Mesendoderm (in vitro differentiated cells): Measurements from ENCODE around the gene ATG101.

ENCODE experiments used
- DNase-seq: peaks from one replicate; pipeline ENCODE4 v3.0.0; 2013
- H2AK5ac ChIP-seq: 2 replicates; pipeline ENCODE4 v1.6.1; 2013; ENCODE audit warnings: low read length, inconsistent platforms
- H2BK120ac ChIP-seq: 2 replicates; pipeline ENCODE4 v1.6.1; 2013; ENCODE audit warnings: low read depth, mild to moderate bottlenecking, low read length, moderate library complexity, mixed read lengths
- H2BK15ac ChIP-seq: replicated peaks from 2 replicates; pipeline ENCODE4 v1.6.1; 2013; ENCODE audit warnings: low read depth, mild to moderate bottlenecking, moderate library complexity
- H2BK5ac ChIP-seq: 2 replicates; pipeline ENCODE4 v1.6.1; 2013; ENCODE audit warnings: low read length, inconsistent platforms
- H3K18ac ChIP-seq: 2 replicates; pipeline ENCODE4 v1.6.1; 2013; ENCODE audit warnings: mild to moderate bottlenecking, low read length, mixed read lengths
- H3K23ac ChIP-seq: one replicate; pipeline ENCODE4 v1.6.1; 2013; ENCODE audit warnings: low read length
- H3K27ac ChIP-seq: 2 replicates; pipeline ENCODE4 v1.5.1; 2013; ENCODE audit warnings: low read depth, mild to moderate bottlenecking, inconsistent platforms, low read length, moderate library complexity
- H3K27me3 ChIP-seq: 2 replicates; pipeline ENCODE4 v1.6.1; 2013; ENCODE audit warnings: low read length, control low read depth, mild to moderate bottlenecking, inconsistent platforms; ENCODE audit not compliant: insufficient read depth, poor library complexity
- H3K36me3 ChIP-seq: 2 replicates; pipeline ENCODE4 v1.6.1; 2013; ENCODE audit warnings: low read length, inconsistent platforms; ENCODE audit not compliant: control insufficient read depth, insufficient read depth
- H3K4ac ChIP-seq: one replicate; pipeline ENCODE4 v1.6.1; 2013; ENCODE audit warnings: low read depth, mild to moderate bottlenecking, low read length, moderate library complexity
- H3K4me1 ChIP-seq: 2 replicates; pipeline ENCODE4 v1.6.1; 2013; ENCODE audit warnings: low read depth, low read length, inconsistent platforms; ENCODE audit not compliant: control insufficient read depth
- H3K4me2 ChIP-seq: 2 replicates; pipeline ENCODE4 v1.6.1; 2013; ENCODE audit warnings: low read length
- H3K4me3 ChIP-seq: 2 replicates; pipeline ENCODE4 v1.5.1; 2013; ENCODE audit warnings: mild to moderate bottlenecking, low read length
- H3K56ac ChIP-seq: one replicate; pipeline ENCODE4 v1.6.1; 2013; ENCODE audit warnings: low read length
- H3K79me1 ChIP-seq: 2 replicates; pipeline ENCODE4 v1.6.1; 2013; ENCODE audit warnings: low read length, inconsistent platforms
- H3K79me2 ChIP-seq: 2 replicates; pipeline ENCODE4 v1.6.1; 2013; ENCODE audit warnings: mild to moderate bottlenecking, low read length; ENCODE audit not compliant: control insufficient read depth, insufficient read depth
- H3K9ac ChIP-seq: 2 replicates; pipeline ENCODE4 v1.6.1; 2013; ENCODE audit warnings: low read length, inconsistent platforms
- H4K5ac ChIP-seq: one replicate; pipeline ENCODE4 v1.6.1; 2013; ENCODE audit warnings: low read length
- H4K8ac ChIP-seq: one replicate; pipeline ENCODE4 v1.6.1; 2013; ENCODE audit warnings: low read depth, mild to moderate bottlenecking, control low read depth, low read length, moderate library complexity
- WGBS: extraction: QIAGEN DNeasy Blood & Tissue Kit; methylation state at CpG from one replicate; pipeline ENCODE4 v1.1.7; 2013; ENCODE audit warnings: low lambda C conversion rate, missing lambda C conversion rate; ENCODE audit not compliant: insufficient coverage; ENCODE audit errors: extremely low coverage; 5-methylcytosine and 5-hydroxymethylcytosine counted together

ATG101 gene

GRCh38 chr12:52086944-52087835, 17.4 kb downstream of the ATG101 start:
- no peak overlapping the region for H2BK120ac ChIP-seq
- H3K36me3 ChIP-seq: no peaks in the 10 kb centered on the region
- no peak overlapping the region for H2BK5ac ChIP-seq
- no peak for DNase-seq
- no peak overlapping the region for H4K5ac ChIP-seq
- H3K18ac ChIP-seq: no peak overlapping the region
- no peak overlapping the region for H3K9ac ChIP-seq
- H3K56ac ChIP-seq: no peak overlapping the region
- no CpG with 5 or more reads among the region's 22 CpGs for WGBS
- no peak overlapping the region for H3K4ac ChIP-seq
- no peak overlapping the region for H3K4me3 ChIP-seq
- H2AK5ac ChIP-seq: no peak overlapping the region
- no peak overlapping the region for H2BK15ac ChIP-seq
- no peaks in the 10 kb centered on the region for H3K27me3 ChIP-seq
- no peaks in the 10 kb centered on the region for H3K4me1 ChIP-seq
- H3K27ac ChIP-seq: no peak overlapping the region
- no peaks in the 10 kb centered on the region for H3K79me1 ChIP-seq
- H4K8ac ChIP-seq: no peak overlapping the region
- H3K23ac ChIP-seq: no peak overlapping the region
- no peaks in the 10 kb centered on the region for H3K79me2 ChIP-seq
- H3K4me2 ChIP-seq: no peak overlapping the region

GRCh38 chr12:52087961-52088820, 18.4 kb downstream of the ATG101 start:
- Histone ChIP-seq H4K5ac (no peak overlapping the region), H2BK15ac (no peak overlapping the region), H3K4ac (no peak overlapping the region), H2BK120ac (no peak overlapping the region), H3K18ac (no peak overlapping the region), H3K9ac (no peak overlapping the region), H3K27ac (no peak overlapping the region), H3K23ac (no peak overlapping the region), H4K8ac (no peak overlapping the region), H3K4me1 (no peaks in the 10 kb centered on the region), H3K56ac (no peak overlapping the region), H3K4me2 (no peak overlapping the region), H2BK5ac (no peak overlapping the region), H2AK5ac (no peak overlapping the region), H3K4me3 (no peak overlapping the region), H3K79me1 (no peaks in the 10 kb centered on the region), H3K27me3 (no peaks in the 10 kb centered on the region), H3K79me2 (no peaks in the 10 kb centered on the region), H3K36me3 (no peaks in the 10 kb centered on the region)
- DNase-seq: no peak
- WGBS: no CpG with 5 or more reads among the region's 20 CpGs

- Histone ChIP-seq H3K27ac (no peak overlapping the region), H2BK120ac (no peak overlapping the region), H3K56ac (no peak overlapping the region), H3K9ac (no peak overlapping the region), H4K5ac (no peak overlapping the region), H3K18ac (no peak overlapping the region), H2BK15ac (no peak overlapping the region), H2AK5ac (no peak overlapping the region), H2BK5ac (no peak overlapping the region), H3K79me2 (no peaks in the 10 kb centered on the region), H3K27me3 (no peaks in the 10 kb centered on the region), H4K8ac (no peak overlapping the region), H3K4ac (no peak overlapping the region), H3K36me3 (no peaks in the 10 kb centered on the region), H3K4me1 (no peaks in the 10 kb centered on the region), H3K4me3 (no peak overlapping the region), H3K23ac (no peak overlapping the region), H3K4me2 (no peak overlapping the region), H3K79me1 (no peaks in the 10 kb centered on the region)
- WGBS: no CpG with 5 or more reads among the region's 11 CpGs
- no peak for DNase-seq
Observed at GRCh38 chr12:52089491-52089890, 19.7 kb downstream of the ATG101 start.

- no peaks in the 10 kb centered on the region for H3K79me2 ChIP-seq
- H3K56ac ChIP-seq: no peak overlapping the region
- DNase-seq: no peak
- H3K4me3 ChIP-seq: no peak overlapping the region
- H3K27ac ChIP-seq: no peak overlapping the region
- no peaks in the 10 kb centered on the region for H3K4me1 ChIP-seq
- no peak overlapping the region for H2AK5ac ChIP-seq
- no peaks in the 10 kb centered on the region for H3K36me3 ChIP-seq
- H4K8ac ChIP-seq: no peak overlapping the region
- no peak overlapping the region for H3K4me2 ChIP-seq
- H3K79me1 ChIP-seq: no peaks in the 10 kb centered on the region
- WGBS: no CpG with 5 or more reads among the region's 10 CpGs
- no peak overlapping the region for H3K9ac ChIP-seq
- no peak overlapping the region for H3K4ac ChIP-seq
- H2BK15ac ChIP-seq: no peak overlapping the region
- no peak overlapping the region for H2BK120ac ChIP-seq
- H3K27me3 ChIP-seq: no peaks in the 10 kb centered on the region
- no peak overlapping the region for H2BK5ac ChIP-seq
- no peak overlapping the region for H4K5ac ChIP-seq
- no peak overlapping the region for H3K18ac ChIP-seq
- no peak overlapping the region for H3K23ac ChIP-seq
Observed at GRCh38 chr12:52090291-52090690, 20.5 kb downstream of the ATG101 start.

GRCh38 chr12:52091061-52091460, 21.3 kb downstream of the ATG101 start:
- no peak overlapping the region for H4K5ac ChIP-seq
- H3K79me1 ChIP-seq: no peaks in the 10 kb centered on the region
- H3K4me1 ChIP-seq: no peaks in the 10 kb centered on the region
- H3K4me3 ChIP-seq: no peak overlapping the region
- no peak overlapping the region for H2AK5ac ChIP-seq
- H2BK120ac ChIP-seq: no peak overlapping the region
- no peak overlapping the region for H2BK5ac ChIP-seq
- no peaks in the 10 kb centered on the region for H3K79me2 ChIP-seq
- no peak for DNase-seq
- H3K36me3 ChIP-seq: no peaks in the 10 kb centered on the region
- no peak overlapping the region for H3K23ac ChIP-seq
- no peak overlapping the region for H3K18ac ChIP-seq
- H3K27me3 ChIP-seq: no peaks in the 10 kb centered on the region
- H3K4me2 ChIP-seq: no peak overlapping the region
- no peak overlapping the region for H3K27ac ChIP-seq
- H2BK15ac ChIP-seq: no peak overlapping the region
- no peak overlapping the region for H3K4ac ChIP-seq
- no peak overlapping the region for H3K56ac ChIP-seq
- H4K8ac ChIP-seq: no peak overlapping the region
- WGBS: no CpG with 5 or more reads among the region's 3 CpGs
- no peak overlapping the region for H3K9ac ChIP-seq
